OCI-LY1 (cell line): ENCODE data around the gene PLXNA1.

Source experiments
- H2AFZ ChIP-seq: fragments of 200-600 bp; sonication (generic), shearing (Covaris generic); 2 replicates; pipeline ENCODE4 v1.6.0; 2014; ENCODE audit warnings: antibody characterized with exemption, mild to moderate bottlenecking, low read length
- H3F3A ChIP-seq: fragments of 200-600 bp; sonication (generic), shearing (Covaris generic); 2 replicates; pipeline ENCODE4 v1.6.0; 2014; ENCODE audit warnings: mild to moderate bottlenecking, antibody characterized with exemption, low read length, moderate library complexity; ENCODE audit not compliant: insufficient read depth
- H3K27ac ChIP-seq: fragments of 200-600 bp; sonication (generic); 2 replicates; pipeline ENCODE4 v1.5.1; 2014; ENCODE audit warnings: low read length, mixed run types, mild to moderate bottlenecking, low read depth; ENCODE audit not compliant: poor library complexity, severe bottlenecking
- H3K27me3 ChIP-seq: fragments of 200-600 bp; sonication (generic); 2 replicates; pipeline ENCODE4 v1.6.0; 2014; ENCODE audit warnings: antibody characterized with exemption, mild to moderate bottlenecking, low read length, moderate library complexity; ENCODE audit not compliant: insufficient read depth
- H3K36me3 ChIP-seq: fragments of 200-600 bp; sonication (generic); 2 replicates; pipeline ENCODE4 v1.6.1; 2014; ENCODE audit warnings: mild to moderate bottlenecking, antibody characterized with exemption, low read length, moderate library complexity, mixed read lengths; ENCODE audit not compliant: insufficient read depth
- H3K4me1 ChIP-seq: fragments of 200-600 bp; sonication (generic); 2 replicates; pipeline ENCODE4 v1.5.1; 2014; ENCODE audit warnings: mild to moderate bottlenecking, low read length, moderate library complexity; ENCODE audit not compliant: insufficient read depth, severe bottlenecking
- H3K4me2 ChIP-seq: fragments of 200-600 bp; sonication (generic), shearing (Covaris generic); 2 replicates; pipeline ENCODE4 v1.6.1; 2014; ENCODE audit warnings: low read length
- H3K4me3 ChIP-seq: fragments of 200-600 bp; sonication (generic); 2 replicates; pipeline ENCODE4 v1.5.1; 2014; ENCODE audit warnings: low read length, low read depth, mild to moderate bottlenecking, mixed read lengths; ENCODE audit not compliant: poor library complexity, severe bottlenecking
- H3K79me2 ChIP-seq: fragments of 200-600 bp; shearing (Covaris generic); 2 replicates; pipeline ENCODE4 v1.6.1; 2016; ENCODE audit warnings: mixed run types, low read length, mixed read lengths; ENCODE audit not compliant: insufficient read depth
- H3K9ac ChIP-seq: fragments of 200-600 bp; sonication (generic), shearing (Covaris generic); 2 replicates; pipeline ENCODE4 v1.6.1; 2014; ENCODE audit warnings: mild to moderate bottlenecking, low read length, mixed read lengths
- H3K9me2 ChIP-seq: fragments of 200-600 bp; sonication (generic), shearing (Covaris generic); 2 replicates; pipeline ENCODE4 v1.6.1; 2014; ENCODE audit warnings: low read depth, mild to moderate bottlenecking, low read length, mixed read lengths
- H3K9me3 ChIP-seq: fragments of 200-600 bp; shearing (Covaris generic); 2 replicates; pipeline ENCODE4 v1.6.1; 2014; ENCODE audit warnings: low read length, mixed read lengths
- H4K20me1 ChIP-seq: fragments of 200-600 bp; sonication (generic), shearing (Covaris generic); 2 replicates; pipeline ENCODE4 v1.6.0; 2016; ENCODE audit warnings: mild to moderate bottlenecking, low read length; ENCODE audit not compliant: insufficient read depth
- CTCF ChIP-seq: fragments of 200-600 bp; sonication (generic), shearing (Covaris generic); IDR thresholded peaks from 2 replicates; pipeline ENCODE4 v1.5.1; 2017; ENCODE audit warnings: mild to moderate bottlenecking, antibody characterized with exemption, low read length, moderate library complexity, mixed read lengths
- EZH2 ChIP-seq: fragments of 200-600 bp; sonication (generic), shearing (Covaris generic); IDR thresholded peaks from 2 replicates; pipeline ENCODE4 v1.8.0; 2017; ENCODE audit warnings: borderline replicate concordance, mixed run types, mild to moderate bottlenecking, antibody characterized with exemption, low read length, moderate library complexity, mixed read lengths

The PLXNA1 gene

GRCh38 chr3:126948980-126949535 is 33.9 kb upstream of the PLXNA1 start:
- no peak overlapping the region for H3K9ac ChIP-seq
- H3K79me2 ChIP-seq: no peaks in the 10 kb centered on the region
- no peaks in the 10 kb centered on the region for H3K4me1 ChIP-seq
- H3K27ac ChIP-seq: no peak overlapping the region
- H3F3A ChIP-seq: no peaks in the 10 kb centered on the region
- no peak overlapping the region for H3K4me3 ChIP-seq
- no peaks in the 10 kb centered on the region for H3K27me3 ChIP-seq
- no peaks in the 10 kb centered on the region for H3K36me3 ChIP-seq
- H4K20me1 ChIP-seq: no peaks in the 10 kb centered on the region
- no peaks in the 10 kb centered on the region for H3K9me2 ChIP-seq
- H3K4me2 ChIP-seq: no peak overlapping the region
- H2AFZ ChIP-seq: no peak overlapping the region
- TF ChIP-seq CTCF: no peak
- TF ChIP-seq EZH2: no peak
- no peaks in the 10 kb centered on the region for H3K9me3 ChIP-seq

GRCh38 chr3:126951561-126951960 is 31.4 kb upstream of the PLXNA1 start:
- Histone ChIP-seq H3K4me3 (no peak overlapping the region), H3K9me3 (no peaks in the 10 kb centered on the region), H3K27me3 (no peaks in the 10 kb centered on the region), H3K9me2 (no peaks in the 10 kb centered on the region), H3K27ac (no peak overlapping the region), H4K20me1 (no peaks in the 10 kb centered on the region), H3K9ac (no peak overlapping the region), H3K79me2 (no peaks in the 10 kb centered on the region), H3K36me3 (no peaks in the 10 kb centered on the region), H3F3A (no peaks in the 10 kb centered on the region), H3K4me2 (no peak overlapping the region), H2AFZ (no peak overlapping the region), H3K4me1 (no peaks in the 10 kb centered on the region)
- no peak for TF ChIP-seq CTCF
- TF ChIP-seq EZH2: no peak

- H3K27ac ChIP-seq: no peak overlapping the region
- TF ChIP-seq EZH2 (no peak), CTCF (no peak)
- H3K4me3 ChIP-seq: no peak overlapping the region
- H4K20me1 ChIP-seq: no peaks in the 10 kb centered on the region
- no peak overlapping the region for H2AFZ ChIP-seq
- H3K9ac ChIP-seq: no peak overlapping the region
- no peaks in the 10 kb centered on the region for H3K79me2 ChIP-seq
- H3K9me2 ChIP-seq: no peaks in the 10 kb centered on the region
- no peaks in the 10 kb centered on the region for H3K4me1 ChIP-seq
- no peaks in the 10 kb centered on the region for H3K9me3 ChIP-seq
- no peaks in the 10 kb centered on the region for H3K36me3 ChIP-seq
- no peak overlapping the region for H3K4me2 ChIP-seq
- no peaks in the 10 kb centered on the region for H3K27me3 ChIP-seq
- H3F3A ChIP-seq: no peaks in the 10 kb centered on the region
These were observed 30.5 kb upstream of the PLXNA1 start for GRCh38 chr3:126952261-126952982.
